Measurements from ENCODE around the gene FAM89A. TPM values are rescaled to one million over a fixed set of nuclear protein-coding genes. Genes with fewer than 3 reads are reported as not detected.
"Not testable (repeated sequence)": the region's sequence is repeated elsewhere in the genome, so short reads cannot be mapped to it uniquely, and the experiment has no call there.

FAM89A gene
- total RNA-seq, 2 donors from 2014 or later = 17.1 to 17.4 TPM

GRCh38 chr1:231037585-231038517 is 2.2 kb downstream of the FAM89A start:
- no peak for ATAC-seq (replicated peaks in 1 of 2)
- Mint-ChIP-seq H3K36me3 (ENCODE audit: insufficient read depth in 2 of 2) (peaks cover 2% of the 10 kb centered on the region in 2 donors), H3K4me1 (ENCODE audit: low read depth) (peaks cover 43% of the 10 kb centered on the region), H3K9me3 (no peaks in the 10 kb centered on the region), H3K27ac (no peak overlapping the region), H3K27me3 (ENCODE audit: low read depth) (peaks cover 6% of the 10 kb centered on the region), H3K4me3 (peak overlapping the region in 1 of 2 donors; percentile 80)
- DNase-seq = no peak

- peaks cover 41% of the 10 kb centered on the region for H3K4me1 Mint-ChIP-seq (ENCODE audit: low read depth)
- peaks cover 2% of the 10 kb centered on the region in 2 donors for H3K36me3 Mint-ChIP-seq (ENCODE audit: insufficient read depth in 2 of 2)
- peaks cover 4% of the 10 kb centered on the region for H3K27me3 Mint-ChIP-seq (ENCODE audit: low read depth)
- no peak for ATAC-seq (replicated peaks in 1 of 2)
- peak overlapping the region in 1 of 2 donors; percentile 8 for H3K4me3 Mint-ChIP-seq
- no peak for DNase-seq
- no peaks in the 10 kb centered on the region for H3K9me3 Mint-ChIP-seq
- no peak overlapping the region for H3K27ac Mint-ChIP-seq
Observed at GRCh38 chr1:231036416-231036815, 3.6 kb downstream of the FAM89A start.

GRCh38 chr1:231035799-231036198 is 4.3 kb downstream of the FAM89A start:
- Mint-ChIP-seq H3K36me3 (ENCODE audit: insufficient read depth in 2 of 2) (peaks cover 2% of the 10 kb centered on the region in 2 donors), H3K27me3 (ENCODE audit: low read depth) (no peaks in the 10 kb centered on the region), H3K4me1 (ENCODE audit: low read depth) (peaks cover 37% of the 10 kb centered on the region), H3K4me3 (no peak overlapping the region), H3K9me3 (no peaks in the 10 kb centered on the region), H3K27ac (no peak overlapping the region)
- DNase-seq = no peak
- ATAC-seq (replicated peaks in 1 of 2) = no peak

GRCh38 chr1:231032963-231033362 is 7.1 kb downstream of the FAM89A start:
- ATAC-seq (replicated peaks in 1 of 2) (no peak), DNase-seq (no peak)
- Mint-ChIP-seq H3K9me3 (no peaks in the 10 kb centered on the region), H3K4me1 (ENCODE audit: low read depth) (peaks cover 33% of the 10 kb centered on the region), H3K4me3 (no peak overlapping the region), H3K27me3 (ENCODE audit: low read depth) (no peaks in the 10 kb centered on the region), H3K27ac (no peak overlapping the region), H3K36me3 (ENCODE audit: insufficient read depth in 2 of 2) (peaks cover 2% of the 10 kb centered on the region in 2 donors)

GRCh38 chr1:231029841-231030240 is 10.2 kb downstream of the FAM89A start:
- Mint-ChIP-seq H3K4me1 (ENCODE audit: low read depth) (peaks cover 14% of the 10 kb centered on the region), H3K9me3 (no peaks in the 10 kb centered on the region), H3K4me3 (no peak overlapping the region), H3K36me3 (ENCODE audit: insufficient read depth in 2 of 2) (no peaks in the 10 kb centered on the region), H3K27ac (no peak overlapping the region), H3K27me3 (ENCODE audit: low read depth) (no peaks in the 10 kb centered on the region)
- ATAC-seq (replicated peaks in 1 of 2) (no peak), DNase-seq (no peak)

GRCh38 chr1:231029247-231029646 is 10.8 kb downstream of the FAM89A start:
- not testable (repeated sequence) for DNase-seq; H3K36me3 Mint-ChIP-seq (ENCODE audit: insufficient read depth in 2 of 2); H3K9me3 Mint-ChIP-seq; H3K27me3 Mint-ChIP-seq (ENCODE audit: low read depth); H3K27ac Mint-ChIP-seq; ATAC-seq (replicated peaks in 1 of 2); H3K4me3 Mint-ChIP-seq
- peaks cover 14% of the 10 kb centered on the region for H3K4me1 Mint-ChIP-seq (ENCODE audit: low read depth)

- H3K27me3 Mint-ChIP-seq (ENCODE audit: low read depth) = no peaks in the 10 kb centered on the region
- no peaks in the 10 kb centered on the region for H3K9me3 Mint-ChIP-seq
- H3K4me3 Mint-ChIP-seq = peak overlapping the region in 1 of 2 donors; percentile 40
- H3K36me3 Mint-ChIP-seq (ENCODE audit: insufficient read depth in 2 of 2) = no peaks in the 10 kb centered on the region
- no peak for DNase-seq
- H3K4me1 Mint-ChIP-seq (ENCODE audit: low read depth) = peaks cover 10% of the 10 kb centered on the region
- H3K27ac Mint-ChIP-seq = no peak overlapping the region
- no peak for ATAC-seq (replicated peaks in 1 of 2)
Observed at GRCh38 chr1:231028682-231029081, 11.4 kb downstream of the FAM89A start.

GRCh38 chr1:231027971-231028370 is 12.1 kb downstream of the FAM89A start:
- H3K4me1 Mint-ChIP-seq (ENCODE audit: low read depth) = peaks cover 10% of the 10 kb centered on the region
- H3K27ac Mint-ChIP-seq = no peak overlapping the region
- no peaks in the 10 kb centered on the region for H3K36me3 Mint-ChIP-seq (ENCODE audit: insufficient read depth in 2 of 2)
- ATAC-seq (replicated peaks in 1 of 2) (no peak), DNase-seq (no peak)
- no peaks in the 10 kb centered on the region for H3K9me3 Mint-ChIP-seq
- H3K27me3 Mint-ChIP-seq (ENCODE audit: low read depth) = no peaks in the 10 kb centered on the region
- no peak overlapping the region for H3K4me3 Mint-ChIP-seq

GRCh38 chr1:231027136-231027925 is 12.7 kb downstream of the FAM89A start:
- no peaks in the 10 kb centered on the region for H3K27me3 Mint-ChIP-seq (ENCODE audit: low read depth)
- peaks cover 10% of the 10 kb centered on the region for H3K4me1 Mint-ChIP-seq (ENCODE audit: low read depth)
- no peaks in the 10 kb centered on the region for H3K9me3 Mint-ChIP-seq
- H3K4me3 Mint-ChIP-seq = no peak overlapping the region
- H3K36me3 Mint-ChIP-seq (ENCODE audit: insufficient read depth in 2 of 2) = no peaks in the 10 kb centered on the region
- no peak overlapping the region for H3K27ac Mint-ChIP-seq
- ATAC-seq (replicated peaks in 1 of 2) (no peak), DNase-seq (no peak)

GRCh38 chr1:231026576-231026975 is 13.5 kb downstream of the FAM89A start:
- Mint-ChIP-seq H3K27ac (no peak overlapping the region), H3K4me3 (no peak overlapping the region), H3K4me1 (ENCODE audit: low read depth) (peaks cover 10% of the 10 kb centered on the region), H3K27me3 (ENCODE audit: low read depth) (no peaks in the 10 kb centered on the region), H3K9me3 (no peaks in the 10 kb centered on the region), H3K36me3 (ENCODE audit: insufficient read depth in 2 of 2) (no peaks in the 10 kb centered on the region)
- DNase-seq (no peak), ATAC-seq (replicated peaks in 1 of 2) (no peak)

GRCh38 chr1:231023150-231023549 is 16.9 kb downstream of the FAM89A start:
- DNase-seq (no peak), ATAC-seq (replicated peaks in 1 of 2) (no peak)
- Mint-ChIP-seq H3K4me1 (ENCODE audit: low read depth) (peaks cover 16% of the 10 kb centered on the region), H3K9me3 (no peaks in the 10 kb centered on the region), H3K27ac (no peak overlapping the region), H3K4me3 (no peak overlapping the region), H3K27me3 (ENCODE audit: low read depth) (no peaks in the 10 kb centered on the region), H3K36me3 (ENCODE audit: insufficient read depth in 2 of 2) (peaks cover 0 to 3% of the 10 kb centered on the region in 2 donors)

GRCh38 chr1:231022543-231022942 is 17.5 kb downstream of the FAM89A start:
- not testable (repeated sequence) for H3K9me3 Mint-ChIP-seq; H3K4me3 Mint-ChIP-seq; ATAC-seq (replicated peaks in 1 of 2); DNase-seq; H3K27me3 Mint-ChIP-seq (ENCODE audit: low read depth); H3K27ac Mint-ChIP-seq; H3K36me3 Mint-ChIP-seq (ENCODE audit: insufficient read depth in 2 of 2)
- H3K4me1 Mint-ChIP-seq (ENCODE audit: low read depth) = peaks cover 11% of the 10 kb centered on the region

- no peak for ATAC-seq (replicated peaks in 1 of 2)
- H3K9me3 Mint-ChIP-seq = no peaks in the 10 kb centered on the region
- H3K4me3 Mint-ChIP-seq = no peak overlapping the region
Observed at GRCh38 chr1:231021540-231022031, 18.5 kb downstream of the FAM89A start.

More at GRCh38 chr1:231021540-231022031, 18.5 kb downstream of the FAM89A start:
- H3K27me3 Mint-ChIP-seq (ENCODE audit: low read depth) = no peaks in the 10 kb centered on the region
- H3K27ac Mint-ChIP-seq = no peak overlapping the region
- no peak for DNase-seq
- peaks cover 0 to 3% of the 10 kb centered on the region in 2 donors for H3K36me3 Mint-ChIP-seq (ENCODE audit: insufficient read depth in 2 of 2)
- H3K4me1 Mint-ChIP-seq (ENCODE audit: low read depth) = peaks cover 11% of the 10 kb centered on the region
